Measurements from ENCODE around the gene PHF19. TPM values are rescaled to one million over a fixed set of nuclear protein-coding genes. Genes with fewer than 3 reads are reported as not detected.

Gene PHF19
- total and polyA plus RNA-seq, 2 donors = 32.6 to 47.1 TPM

Other genes with a start within 250 kb of the PHF19 start
- gene MEGF9, start 162.7 kb downstream of the PHF19 start, total RNA-seq = 3.5 TPM
- gene MEGF9, start 162.7 kb downstream of the PHF19 start, polyA plus RNA-seq = 3.7 TPM
- gene FBXW2, start 83.8 kb downstream of the PHF19 start, total RNA-seq = 18.1 TPM
- 14.1 TPM for gene FBXW2, start 83.8 kb downstream of the PHF19 start, polyA plus RNA-seq
- 17.6 TPM for gene PSMD5, start 34.3 kb downstream of the PHF19 start, total RNA-seq
- gene PSMD5, start 34.3 kb downstream of the PHF19 start, polyA plus RNA-seq = 24.2 TPM
- 21.7 TPM for gene TRAF1, start 49.6 kb upstream of the PHF19 start, total RNA-seq
- gene TRAF1, start 49.6 kb upstream of the PHF19 start, polyA plus RNA-seq = 21.7 TPM
- gene C5, start 173.1 kb upstream of the PHF19 start, total RNA-seq = 2.4 TPM
- gene C5, start 173.1 kb upstream of the PHF19 start, polyA plus RNA-seq = 2.4 TPM
- 39.4 TPM for gene CNTRL, start 197.8 kb upstream of the PHF19 start, total RNA-seq
- gene CNTRL, start 197.8 kb upstream of the PHF19 start, polyA plus RNA-seq = 24.1 TPM

Data from thymus (tissue), 2 donors.